GM19395 (cell line): Measurements from ENCODE around the gene TLK2.
"Not testable (repeated sequence)": the region's sequence is repeated elsewhere in the genome, so short reads cannot be mapped to it uniquely, and the experiment has no call there.

Experiments
- ATAC-seq: cut with Tn5 transposase; IDR thresholded peaks from one replicate; pipeline ENCODE4 v1.9.1; 2021; ENCODE audit warnings: mild to moderate bottlenecking, moderate library complexity; ENCODE audit not compliant: unreplicated experiment

The TLK2 gene

GRCh38 chr17:62557532-62557931, 78.9 kb downstream of the TLK2 start:
- ATAC-seq = not testable (repeated sequence)

GRCh38 chr17:62558941-62559340, 80.3 kb downstream of the TLK2 start:
- not testable (repeated sequence) for ATAC-seq

- ATAC-seq = not testable (repeated sequence)
Measured at GRCh38 chr17:62560971-62561370, 82.3 kb downstream of the TLK2 start.

- no peak for ATAC-seq
Measured at GRCh38 chr17:62562656-62563055, 84.0 kb downstream of the TLK2 start.

- no peak for ATAC-seq
Measured at GRCh38 chr17:62565817-62566216, 87.2 kb downstream of the TLK2 start.

GRCh38 chr17:62566996-62567578, 88.5 kb downstream of the TLK2 start:
- no peak for ATAC-seq

GRCh38 chr17:62572488-62572887, 93.9 kb downstream of the TLK2 start:
- ATAC-seq = no peak

- ATAC-seq = no peak
Measured at GRCh38 chr17:62572888-62573401, 94.3 kb downstream of the TLK2 start.

GRCh38 chr17:62573480-62574117, 95.0 kb downstream of the TLK2 start:
- ATAC-seq = no peak

- no peak for ATAC-seq
Measured at GRCh38 chr17:62576382-62576781, 97.8 kb downstream of the TLK2 start.

GRCh38 chr17:62578757-62579487, 100.3 kb downstream of the TLK2 start:
- ATAC-seq = no peak

GRCh38 chr17:62580947-62581346, 102.3 kb downstream of the TLK2 start:
- no peak for ATAC-seq

GRCh38 chr17:62581764-62582163, 103.1 kb downstream of the TLK2 start:
- ATAC-seq = no peak

GRCh38 chr17:62587554-62587953, 108.9 kb downstream of the TLK2 start:
- no peak for ATAC-seq

GRCh38 chr17:62588109-62588508, 109.5 kb downstream of the TLK2 start:
- no peak for ATAC-seq

- no peak for ATAC-seq
Measured at GRCh38 chr17:62591333-62591732, 112.7 kb downstream of the TLK2 start.

GRCh38 chr17:62591822-62592221, 113.2 kb downstream of the TLK2 start:
- not testable (repeated sequence) for ATAC-seq

- ATAC-seq = no peak
Measured at GRCh38 chr17:62592341-62593099, 113.9 kb downstream of the TLK2 start.

- ATAC-seq = no peak
Measured at GRCh38 chr17:62595484-62595883, 116.9 kb downstream of the TLK2 start.

- ATAC-seq = no peak
Measured at GRCh38 chr17:62596662-62597061, 118.0 kb downstream of the TLK2 start.

- ATAC-seq = no peak
Measured at GRCh38 chr17:62597150-62597549, 118.5 kb downstream of the TLK2 start.
